Measurements from ENCODE around the gene AMN1. TPM values are rescaled to one million over a fixed set of nuclear protein-coding genes. Genes with fewer than 3 reads are reported as not detected.
"Not testable (repeated sequence)": the region's sequence is repeated elsewhere in the genome, so short reads cannot be mapped to it uniquely, and the experiment has no call there.

The AMN1 gene
- total and polyA plus RNA-seq, 11 donors, result 8.5 to 22.5 (median 16.3) TPM

GRCh38 chr12:31705621-31706020 is 23.2 kb downstream of the AMN1 start:
- no peak for TF ChIP-seq CTCF (IDR thresholded peaks at IDR 0.05)
- TF ChIP-seq POLR2A (IDR thresholded peaks at IDR 0.05), result no peak
- H3K27ac ChIP-seq, result no peak overlapping the region
- no peak for ATAC-seq
- H3K4me3 ChIP-seq, result no peak overlapping the region
- no peaks in the 10 kb centered on the region for H3K27me3 ChIP-seq
- peaks cover 0 to 3% (median 0%) of the 10 kb centered on the region in 12 donors for H3K4me1 ChIP-seq
- intact Hi-C loops (cut with DNase I), result no loop called here
- H3K36me3 ChIP-seq, result peaks cover 0 to 33% (median 11%) of the 10 kb centered on the region in 9 donors
- DNase-seq, result no peak
- peaks cover 0 to 29% (median 15%) of the 10 kb centered on the region in 12 donors for H3K9me3 ChIP-seq
- 64 to 78% (median 71%) methylated on average over 2 of the region's 2 CpGs for WGBS, 4 donors

- no peak for TF ChIP-seq POLR2A (IDR thresholded peaks at IDR 0.05)
- peak in 6 of 12 donors; percentile 15 to 38 (median 25) for TF ChIP-seq CTCF (IDR thresholded peaks at IDR 0.05)
- no peaks in the 10 kb centered on the region for H3K4me1 ChIP-seq
- H3K9me3 ChIP-seq, result peaks cover 0 to 1% (median 0%) of the 10 kb centered on the region in 12 donors
- no peak for DNase-seq
- peaks cover 0 to 48% (median 17%) of the 10 kb centered on the region in 9 donors for H3K36me3 ChIP-seq
- intact Hi-C loops (cut with DNase I), result no loop called here
- H3K4me3 ChIP-seq, result no peak overlapping the region
- no peaks in the 10 kb centered on the region for H3K27me3 ChIP-seq
- no peak overlapping the region for H3K27ac ChIP-seq
- ATAC-seq, result no peak
Measured at GRCh38 chr12:31702047-31702446, 26.8 kb downstream of the AMN1 start.

GRCh38 chr12:31689921-31690320 is 38.9 kb downstream of the AMN1 start:
- not testable (repeated sequence) for H3K4me1 ChIP-seq, ATAC-seq, H3K27ac ChIP-seq, H3K4me3 ChIP-seq, DNase-seq, H3K27me3 ChIP-seq
- Histone ChIP-seq H3K36me3 (peaks cover 0 to 74% (median 25%) of the 10 kb centered on the region in 9 donors), H3K9me3 (peaks cover 0 to 20% (median 0%) of the 10 kb centered on the region in 12 donors)
- WGBS, 4 donors, result 96 to 98% (median 97%) methylated on average over 3 of the region's 3 CpGs
- intact Hi-C loops (cut with DNase I), result loop anchor here in 4 of 10 donors (10.0 kb wide), 4 partner anchors 265 to 625 kb away; partner anchors contain the start of gene RESF1 (in 1 of the 4)

GRCh38 chr12:31687101-31687527 is 41.7 kb downstream of the AMN1 start:
- H3K4me3 ChIP-seq, result no peak overlapping the region
- DNase-seq (no peak), ATAC-seq (peak in 2 of 4 donors; percentile 31 to 45)
- WGBS, 4 donors, result 79 to 91% (median 86%) methylated on average over 3 of the region's 3 CpGs
- H3K36me3 ChIP-seq, result peaks cover 0 to 77% (median 26%) of the 10 kb centered on the region in 9 donors
- peaks cover 0 to 40% (median 19%) of the 10 kb centered on the region in 12 donors for H3K9me3 ChIP-seq
- no peaks in the 10 kb centered on the region for H3K27me3 ChIP-seq
- H3K4me1 ChIP-seq, result peaks cover 0 to 8% (median 0%) of the 10 kb centered on the region in 12 donors
- TF ChIP-seq POLR2A (IDR thresholded peaks at IDR 0.05), result no peak
- TF ChIP-seq CTCF (IDR thresholded peaks at IDR 0.05), result no peak
- H3K27ac ChIP-seq, result peak overlapping the region in 1 of 12 donors; percentile 73
- intact Hi-C loops (cut with DNase I), result loop anchor here in 4 of 10 donors (10.0 kb wide), 4 partner anchors 268 to 628 kb away; partner anchors contain the start of gene RESF1 (in 1 of the 4)
